ENCODE measurements around the gene ZEB2.

Gene ZEB2

DNA sequence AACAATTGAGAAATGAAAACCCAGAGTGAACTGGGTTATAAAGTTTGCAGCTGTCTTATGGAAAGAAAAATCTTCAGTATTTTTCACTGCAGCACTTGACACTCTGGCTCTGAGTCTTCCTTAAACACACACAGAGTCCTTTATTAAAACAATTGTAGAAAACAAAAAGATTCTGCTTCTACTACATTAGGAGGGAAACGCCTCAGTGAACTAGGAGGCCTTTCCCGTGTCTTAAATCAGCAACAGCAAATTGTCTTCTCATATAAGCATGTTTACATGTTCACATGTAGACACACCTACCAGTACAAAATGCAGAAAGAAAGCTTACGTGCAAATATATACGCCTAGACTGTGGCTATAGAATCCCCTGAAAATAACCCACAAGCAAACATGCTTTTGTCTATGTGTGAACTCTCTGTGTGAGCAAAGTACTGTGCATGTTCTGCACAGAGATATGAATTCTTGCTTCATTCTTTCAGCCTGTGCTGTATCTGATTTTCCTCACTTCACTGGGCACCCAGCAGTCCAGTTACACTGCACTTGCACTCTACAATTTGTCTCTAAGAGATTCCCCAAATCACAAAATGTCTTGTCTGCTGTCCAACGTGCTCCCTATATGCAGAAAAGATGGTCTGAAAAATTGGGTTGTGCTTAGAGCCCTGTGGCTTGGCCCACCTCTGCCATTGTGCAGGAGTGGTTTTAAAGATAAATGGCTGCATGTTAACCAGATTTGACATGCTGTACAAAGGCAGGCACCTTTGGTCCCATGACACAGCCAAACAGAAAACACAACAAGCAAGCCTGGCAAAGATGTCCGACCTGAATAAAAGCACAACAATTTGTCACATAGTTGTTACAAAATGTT is 24.5 kb downstream of the ZEB2 start:
- no peak for DNase-seq (ENCODE audit: low read depth)

DNA sequence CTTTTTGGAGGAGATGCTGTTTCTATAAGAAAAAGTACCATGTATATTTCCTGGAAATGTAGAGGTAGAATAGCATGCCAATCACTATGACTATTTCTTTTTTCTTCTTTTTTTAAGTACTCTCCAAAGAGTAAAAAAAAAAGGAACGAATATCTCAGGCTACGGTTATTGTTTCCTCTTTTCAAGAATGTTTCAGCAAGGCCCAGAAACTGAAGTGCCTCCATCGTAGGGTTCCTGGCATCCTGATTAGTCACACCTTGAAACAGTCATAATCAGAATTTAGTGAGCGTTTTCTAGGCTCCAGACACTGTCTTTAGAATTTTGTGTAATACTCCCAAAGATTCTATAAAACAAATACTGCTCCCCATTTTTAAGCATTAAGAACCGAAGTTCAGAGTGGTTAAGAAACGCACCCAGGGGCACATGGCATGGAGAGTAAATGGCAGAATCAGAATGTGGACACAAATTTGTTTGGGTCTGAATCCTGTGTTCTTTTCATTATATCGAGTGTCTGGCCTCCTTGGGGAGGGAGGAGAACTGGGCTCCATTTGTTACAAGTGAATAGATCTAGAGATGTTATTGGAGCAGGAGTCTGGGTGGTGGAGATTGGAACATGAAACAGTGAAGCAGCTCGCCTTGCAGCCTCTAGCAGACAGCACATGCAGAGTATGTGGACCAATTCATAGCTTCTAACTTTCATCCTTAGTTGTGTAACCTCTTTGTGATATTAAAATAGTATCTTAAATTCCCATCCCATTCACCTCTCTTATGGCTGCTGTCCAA is 26.7 kb downstream of the ZEB2 start:
- DNase-seq (ENCODE audit: low read depth): no peak

DNA sequence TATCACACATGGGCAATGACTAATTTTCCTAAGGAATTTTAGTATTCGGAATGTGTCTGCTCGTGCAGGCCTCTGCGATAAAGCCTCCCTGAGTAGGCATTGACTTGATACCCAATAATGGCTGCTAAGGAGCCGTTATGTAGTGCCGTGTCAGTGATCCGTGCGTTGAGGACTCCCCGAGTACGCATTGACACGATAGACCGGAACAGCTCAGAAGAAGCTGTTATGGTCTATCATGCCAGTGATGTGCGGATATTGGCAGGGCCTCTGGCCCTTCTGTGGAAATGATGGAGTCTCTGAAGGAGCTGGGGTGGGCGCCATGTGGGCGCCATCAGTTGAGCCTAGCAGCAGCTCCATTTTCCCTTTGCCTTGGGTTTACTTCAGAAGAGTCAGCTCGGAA is 29.1 kb downstream of the ZEB2 start:
- no peak for DNase-seq (ENCODE audit: low read depth)

DNA sequence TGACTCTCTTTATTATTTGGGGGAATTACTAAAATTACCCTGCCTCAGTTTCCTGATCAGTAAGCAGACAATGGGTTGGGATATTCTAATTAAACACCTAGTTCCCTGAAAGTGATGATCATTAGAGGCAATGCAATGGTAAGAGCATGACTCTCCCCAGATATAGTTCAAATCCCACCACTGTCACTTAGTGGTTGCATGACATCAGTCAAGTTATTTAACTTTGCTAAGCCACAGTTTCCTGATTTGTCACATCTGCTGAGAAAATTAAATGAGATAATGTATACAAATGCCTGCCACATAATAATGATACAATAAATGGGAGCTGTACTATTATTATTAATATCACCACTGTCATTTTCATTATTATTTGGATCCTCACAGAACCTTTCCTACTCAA is 29.9 kb downstream of the ZEB2 start:
- DNase-seq (ENCODE audit: low read depth): no peak

DNA sequence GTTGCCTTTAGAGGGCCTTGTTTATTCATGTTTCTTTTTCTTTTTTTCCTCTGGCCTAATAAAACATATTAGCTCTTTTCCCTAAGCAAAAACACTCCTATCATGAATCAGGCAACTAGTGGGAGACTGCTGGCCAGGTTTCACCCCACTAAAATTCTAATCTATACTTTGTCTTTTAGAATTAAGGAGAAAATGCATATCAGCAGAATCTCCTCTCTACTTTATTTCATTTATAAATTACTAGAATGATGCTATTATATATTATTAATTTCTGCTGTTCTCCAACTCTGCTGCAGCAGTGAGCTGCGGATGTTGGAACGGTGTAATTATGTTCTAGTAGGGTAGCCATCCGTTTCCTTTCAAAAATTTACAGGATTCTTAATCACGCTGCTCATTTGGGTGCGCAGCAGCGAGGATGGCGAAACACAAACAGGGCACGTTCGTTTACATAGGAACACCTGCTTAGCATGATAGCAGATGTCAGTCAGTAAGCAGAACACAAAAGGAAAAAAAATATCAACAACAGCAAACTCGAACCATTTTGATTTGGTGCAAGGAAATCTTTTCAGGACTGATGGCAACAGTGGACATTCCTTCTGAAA is 30.5 kb downstream of the ZEB2 start:
- DNase-seq (ENCODE audit: low read depth): no peak

DNA sequence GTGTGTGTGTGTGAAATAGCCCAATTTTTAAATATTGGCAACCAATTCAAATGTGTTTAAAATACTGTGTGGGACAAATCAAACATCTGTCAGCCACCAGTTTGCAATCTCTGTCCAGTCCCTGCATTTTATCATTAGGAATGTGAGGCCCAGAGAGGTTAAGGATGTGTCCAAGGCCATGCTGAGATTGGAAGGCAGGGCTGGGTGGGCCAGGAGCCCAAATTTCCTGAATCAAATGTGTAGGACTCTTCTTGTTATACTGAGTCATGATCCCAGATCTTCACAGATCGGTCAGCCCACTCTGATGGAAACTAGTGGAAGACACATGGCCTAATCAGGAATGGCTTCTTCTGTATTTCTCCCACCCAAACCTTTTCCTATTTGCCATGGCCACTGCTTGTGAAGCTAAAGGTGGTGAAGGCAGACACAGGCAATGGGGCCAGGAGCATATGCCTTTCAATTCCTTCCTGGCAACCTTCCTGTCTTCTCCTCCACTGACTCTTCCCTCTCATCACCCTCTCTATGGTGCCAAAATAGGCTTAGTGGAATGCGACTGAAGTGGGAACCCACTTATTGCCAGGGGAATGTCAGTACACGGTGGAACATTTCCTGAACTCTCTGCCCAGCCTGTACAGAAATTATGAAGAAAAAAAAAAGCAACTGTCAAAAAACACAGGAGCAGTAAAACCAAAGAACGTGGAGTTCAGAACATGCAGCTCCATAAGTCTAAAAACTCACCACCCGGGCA is 35.5 kb downstream of the ZEB2 start:
- no peak for DNase-seq (ENCODE audit: low read depth)

DNA sequence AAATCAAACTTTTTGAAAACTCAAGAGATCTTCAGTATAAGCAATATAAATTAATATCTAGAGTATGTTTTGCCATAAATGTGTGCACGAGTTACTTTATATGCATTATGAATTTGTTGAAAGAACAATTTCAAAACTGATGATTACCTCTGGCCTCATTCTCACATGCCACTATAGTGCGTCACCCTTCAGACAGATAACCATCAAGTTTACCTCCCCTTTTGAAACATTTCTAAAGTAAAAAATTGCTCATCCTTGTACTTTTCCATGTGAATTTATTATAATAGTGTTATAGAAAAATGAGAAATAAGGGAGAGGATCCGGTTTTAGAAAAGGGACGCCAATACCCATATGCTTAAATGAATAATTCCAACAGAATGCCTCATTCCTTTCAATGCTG is 38.3 kb downstream of the ZEB2 start:
- DNase-seq (ENCODE audit: low read depth): no peak

DNA sequence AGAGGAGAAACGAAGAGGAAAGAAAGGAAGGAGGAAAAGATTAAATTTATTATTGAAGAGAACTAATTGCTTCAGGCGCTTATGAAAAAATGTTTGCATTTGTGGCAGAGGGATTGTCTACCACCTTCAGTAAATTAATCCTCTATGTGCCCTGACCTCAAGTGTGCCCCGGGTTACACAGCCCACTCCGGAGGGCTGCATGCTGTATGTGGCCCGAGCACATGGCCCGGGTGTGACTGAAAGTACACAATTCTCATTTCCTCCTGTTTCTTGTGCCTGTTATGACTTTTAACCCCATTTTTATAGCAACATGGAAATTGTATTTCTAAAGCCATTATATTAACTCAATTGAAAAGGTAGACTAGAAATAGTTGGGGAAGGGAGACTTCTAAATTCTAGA is 38.8 kb downstream of the ZEB2 start:
- no peak for DNase-seq (ENCODE audit: low read depth)

DNA sequence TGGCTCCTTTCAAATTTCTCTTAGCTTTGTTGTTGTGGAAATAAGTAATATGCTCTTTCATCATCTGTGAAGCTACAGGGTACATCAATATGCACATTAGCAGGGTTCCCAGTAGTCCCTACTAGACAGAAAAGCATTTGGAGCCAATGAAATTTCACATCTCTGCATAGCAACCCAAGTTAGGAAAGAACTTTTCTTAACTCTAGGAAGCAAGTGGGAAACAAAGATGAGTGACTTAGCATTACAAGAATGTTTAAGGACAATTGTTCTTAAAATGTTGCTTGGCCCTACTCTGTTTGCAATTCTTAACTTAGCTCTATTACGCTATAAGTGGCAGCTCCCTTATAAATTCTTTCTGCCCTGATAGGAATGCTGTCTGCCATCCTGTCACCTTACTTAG is 39.6 kb downstream of the ZEB2 start:
- no peak for DNase-seq (ENCODE audit: low read depth)

DNA sequence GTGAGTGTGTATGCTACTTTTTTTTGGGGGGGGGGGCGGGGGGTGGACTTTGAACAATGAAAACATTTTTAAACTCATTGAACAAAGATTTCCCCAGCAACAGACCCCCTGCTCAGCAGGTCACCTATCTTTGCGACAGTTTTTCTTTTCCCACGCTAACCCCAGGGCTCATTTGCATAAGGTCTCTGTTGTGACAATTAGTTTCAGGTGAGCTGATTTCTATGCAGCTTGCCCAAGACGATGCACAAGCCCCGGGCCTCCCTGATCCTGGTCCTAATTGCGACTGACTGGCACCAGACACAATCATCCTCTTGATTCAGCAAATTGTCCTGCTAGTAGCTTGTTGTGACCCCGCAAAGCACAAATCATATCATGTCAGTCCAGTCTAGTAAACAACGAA is 40.3 kb downstream of the ZEB2 start:
- DNase-seq (ENCODE audit: low read depth): no peak

DNA sequence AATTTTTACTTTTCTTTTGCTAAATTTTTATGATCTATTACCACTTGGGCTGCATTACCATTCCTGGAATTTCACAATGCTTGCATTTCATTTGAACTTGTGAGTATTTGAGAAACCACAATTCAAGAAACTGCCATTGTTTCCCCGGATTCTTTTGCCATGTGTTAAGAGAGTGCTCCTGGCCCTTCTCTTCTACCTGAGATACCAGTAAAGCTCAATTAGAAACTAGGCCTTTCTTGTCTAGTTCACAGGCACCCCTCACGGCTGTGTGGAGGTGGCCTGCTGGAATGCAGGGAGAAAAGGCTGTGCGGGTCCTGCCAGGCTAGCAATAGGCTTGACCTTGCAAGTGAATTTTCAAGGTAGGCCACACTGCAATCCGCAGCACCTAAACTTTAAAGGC is 40.8 kb downstream of the ZEB2 start:
- no peak for DNase-seq (ENCODE audit: low read depth)

DNA sequence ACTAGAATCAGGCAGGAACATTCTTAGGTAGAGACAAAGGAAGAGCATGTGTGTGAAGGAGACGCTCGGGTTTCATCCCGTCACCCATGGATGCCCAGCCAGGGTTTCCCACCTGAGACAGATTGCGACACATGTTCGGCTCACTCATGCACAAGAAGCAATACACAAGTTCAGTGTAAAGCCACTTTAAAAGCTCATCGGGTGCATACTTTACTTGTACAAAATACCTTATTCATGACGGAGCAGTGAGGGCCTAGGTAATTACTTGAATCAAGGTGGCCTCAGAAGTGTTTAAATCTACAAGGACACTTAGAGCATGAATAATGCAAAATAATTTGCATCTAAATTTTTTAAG is 42.0 kb downstream of the ZEB2 start:
- no peak for DNase-seq (ENCODE audit: low read depth)

DNA sequence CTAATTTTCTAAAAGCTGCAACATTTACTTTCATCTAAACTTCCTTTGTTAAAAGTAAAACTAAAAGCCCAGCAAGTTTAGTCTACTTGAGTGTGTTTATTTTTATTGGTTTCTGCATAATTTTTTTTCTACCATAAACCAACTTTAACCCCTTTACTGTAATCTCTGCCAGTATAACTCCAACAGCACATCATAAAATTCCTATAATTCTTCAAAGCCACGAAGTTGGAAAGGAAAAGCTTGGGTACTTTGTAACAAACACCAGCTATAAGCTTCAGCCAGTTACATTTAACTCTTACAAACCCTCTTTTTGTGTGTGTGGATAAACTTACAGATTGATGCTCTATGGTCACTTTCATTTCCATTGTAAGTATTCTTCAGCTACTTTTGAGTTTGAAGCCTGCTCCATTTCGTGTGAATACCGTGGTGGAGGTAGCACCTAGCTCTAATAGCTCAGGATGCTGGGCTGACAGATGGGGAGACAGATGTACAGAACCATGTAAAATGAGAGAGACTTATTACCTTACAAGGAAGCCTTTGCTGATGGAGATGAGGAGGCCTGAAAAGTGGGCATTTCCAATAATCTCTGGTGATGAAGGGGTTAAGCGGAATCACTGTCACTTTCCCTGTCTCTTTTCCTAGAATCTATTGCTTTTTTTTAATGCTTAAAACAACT is 42.5 kb downstream of the ZEB2 start:
- DNase-seq (ENCODE audit: low read depth): no peak

DNA sequence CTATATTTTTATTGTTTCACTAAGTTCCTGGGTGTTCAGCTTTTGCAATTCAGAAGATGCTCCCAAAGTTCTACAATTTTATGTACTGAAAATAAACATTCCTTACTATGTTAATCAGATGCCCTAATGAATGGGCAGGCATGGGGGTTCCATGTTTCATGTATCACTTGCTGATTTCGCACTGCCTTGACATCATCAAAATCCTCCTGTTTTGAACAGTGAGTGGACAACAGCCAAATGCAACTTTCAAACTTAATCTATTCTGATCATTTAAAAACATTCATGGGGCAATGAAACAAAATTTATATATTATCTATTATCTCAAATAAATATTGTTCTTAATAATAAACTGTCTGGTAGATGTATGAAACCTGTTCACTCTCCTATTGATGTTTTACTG is 43.2 kb downstream of the ZEB2 start:
- DNase-seq (ENCODE audit: low read depth): no peak

DNA sequence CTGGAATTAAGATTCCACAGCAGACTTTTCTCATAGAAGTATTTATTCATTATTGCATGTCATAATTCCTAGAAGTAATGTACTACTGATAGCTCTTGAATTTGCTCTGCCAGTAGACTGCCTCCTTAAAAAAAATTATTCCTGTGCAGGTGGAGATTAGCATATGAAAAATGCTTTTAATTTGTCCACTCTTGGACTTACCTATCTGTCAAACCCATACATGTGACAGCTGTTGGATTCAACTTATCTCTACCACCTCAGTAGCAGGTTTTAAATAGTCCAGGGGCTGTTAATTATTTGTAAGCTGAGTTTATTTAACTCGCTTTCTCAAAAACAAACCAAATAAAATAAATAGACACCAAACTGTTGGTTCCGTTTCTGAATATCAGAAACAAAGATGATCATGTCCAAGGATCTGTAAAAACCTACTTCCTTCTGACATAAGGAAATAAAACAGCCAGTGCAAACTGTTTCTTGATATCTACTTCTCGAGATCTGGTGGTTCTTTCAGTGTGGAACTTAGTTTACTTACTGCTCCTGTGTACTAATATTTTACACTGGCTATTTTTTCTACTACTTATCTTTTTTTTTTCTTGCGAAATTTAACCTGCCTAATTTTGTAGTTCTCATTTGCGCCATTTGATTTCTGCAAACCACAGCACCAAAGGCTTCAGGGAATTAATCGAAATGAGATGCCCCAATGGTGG is 44.2 kb downstream of the ZEB2 start:
- DNase-seq (ENCODE audit: low read depth): no peak

DNA sequence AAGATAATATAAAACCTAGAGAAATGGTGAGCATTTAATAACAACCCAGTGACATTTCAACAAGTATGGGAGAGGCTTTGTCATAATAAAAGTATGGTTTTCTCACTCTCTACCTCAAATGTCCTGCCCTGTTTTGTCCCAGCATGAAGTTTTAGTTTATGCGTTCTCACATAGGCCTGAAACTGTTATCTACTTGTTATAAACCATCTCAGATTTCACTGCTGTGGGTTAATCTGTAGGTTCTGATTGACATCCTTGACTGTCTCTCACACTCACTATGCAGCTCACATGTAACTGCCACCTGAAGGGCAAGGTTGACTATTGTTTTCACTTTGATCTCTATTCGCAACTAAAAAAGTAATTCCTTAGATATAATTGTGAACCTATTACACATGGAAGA is 44.9 kb downstream of the ZEB2 start:
- DNase-seq (ENCODE audit: low read depth): no peak

DNA sequence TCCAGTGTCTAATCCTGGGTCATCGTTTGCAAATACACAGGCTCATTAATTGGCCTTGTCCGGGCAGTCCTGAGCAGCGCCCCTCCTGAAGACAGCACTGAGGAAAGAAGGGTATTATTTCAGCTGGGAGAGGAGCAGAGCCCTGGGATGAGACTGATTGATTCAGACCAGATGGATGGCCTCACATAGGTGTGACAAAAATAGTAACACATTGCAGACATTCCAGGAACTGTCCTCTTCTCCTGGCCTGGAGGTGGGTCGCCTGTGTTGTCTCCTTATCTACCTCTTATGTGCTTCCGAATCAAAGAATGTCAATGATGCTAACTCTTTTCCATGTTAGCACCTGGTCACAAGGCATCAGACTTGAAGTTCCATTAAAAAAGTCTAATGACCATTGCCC is 45.9 kb downstream of the ZEB2 start:
- DNase-seq (ENCODE audit: low read depth): no peak

DNA sequence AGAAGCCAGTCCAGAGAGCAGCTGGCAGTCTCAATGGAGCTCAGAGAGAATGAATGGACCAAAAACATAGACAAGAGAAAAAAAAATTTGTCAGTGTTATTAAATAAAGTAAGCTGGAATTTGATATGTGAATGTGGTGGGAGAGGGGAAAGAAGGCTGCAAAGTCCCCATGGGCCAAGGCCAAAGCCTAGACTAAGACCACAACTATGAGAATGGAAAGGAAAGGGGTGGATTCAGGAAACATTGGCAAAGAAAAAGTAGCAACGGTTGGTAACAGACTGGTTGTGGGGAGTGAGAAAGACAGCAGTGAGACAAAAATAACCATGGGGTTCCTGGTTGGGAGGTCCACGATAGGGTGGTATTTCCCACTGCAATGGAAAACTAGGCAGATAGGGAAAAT is 47.0 kb downstream of the ZEB2 start:
- DNase-seq (ENCODE audit: low read depth): no peak

DNA sequence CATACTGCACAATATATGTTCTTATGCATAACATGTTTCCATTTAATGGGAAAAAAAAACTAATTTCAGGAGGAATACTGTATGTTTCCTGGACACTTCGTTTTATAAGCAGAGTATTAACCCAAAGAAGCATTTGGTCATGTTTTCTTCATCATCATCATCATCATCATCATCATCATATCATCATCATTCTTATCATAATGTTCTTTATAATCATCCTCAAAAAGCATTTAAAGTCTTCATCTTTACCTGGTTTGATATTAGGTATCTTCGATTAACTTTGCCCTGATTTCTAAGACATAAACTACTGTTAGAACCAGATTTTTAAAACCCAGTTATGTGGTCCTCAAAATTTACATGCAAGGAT is 47.9 kb downstream of the ZEB2 start:
- DNase-seq (ENCODE audit: low read depth): no peak

DNA sequence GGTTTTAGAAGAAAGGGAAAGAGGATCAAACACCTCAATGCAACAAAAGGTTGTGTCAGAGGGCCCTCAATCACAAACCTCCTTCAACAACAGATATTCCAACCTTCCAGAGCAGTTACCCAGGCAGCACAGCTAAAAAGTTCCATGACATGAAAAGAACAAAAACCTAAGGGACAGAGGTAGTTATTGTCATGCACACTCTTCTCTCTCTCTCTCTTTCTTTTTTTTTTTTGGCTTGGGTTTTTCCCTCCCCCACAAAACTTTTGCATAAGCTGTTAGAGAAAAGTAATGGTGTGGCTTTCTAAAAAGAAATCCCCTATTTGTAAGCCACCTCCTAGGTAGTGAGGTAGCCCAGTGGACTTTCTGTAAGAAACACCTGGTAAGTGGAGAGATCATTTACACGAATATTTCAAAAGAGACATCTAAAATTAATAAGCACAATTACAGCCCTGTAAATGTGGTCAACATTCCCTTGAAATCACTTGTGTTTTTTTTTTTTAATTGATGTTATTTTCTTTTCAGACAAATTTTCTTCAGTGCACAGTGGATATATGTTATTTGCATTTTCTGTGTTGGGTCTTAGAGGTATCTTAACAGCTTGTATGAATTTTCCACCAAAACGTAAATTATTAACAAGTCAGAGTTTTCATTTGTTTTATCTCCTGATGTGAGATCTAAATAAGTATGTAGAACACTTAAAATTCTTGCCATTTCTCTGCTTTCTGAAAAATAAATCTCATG is 48.4 kb downstream of the ZEB2 start:
- no peak for DNase-seq (ENCODE audit: low read depth)

DNA sequence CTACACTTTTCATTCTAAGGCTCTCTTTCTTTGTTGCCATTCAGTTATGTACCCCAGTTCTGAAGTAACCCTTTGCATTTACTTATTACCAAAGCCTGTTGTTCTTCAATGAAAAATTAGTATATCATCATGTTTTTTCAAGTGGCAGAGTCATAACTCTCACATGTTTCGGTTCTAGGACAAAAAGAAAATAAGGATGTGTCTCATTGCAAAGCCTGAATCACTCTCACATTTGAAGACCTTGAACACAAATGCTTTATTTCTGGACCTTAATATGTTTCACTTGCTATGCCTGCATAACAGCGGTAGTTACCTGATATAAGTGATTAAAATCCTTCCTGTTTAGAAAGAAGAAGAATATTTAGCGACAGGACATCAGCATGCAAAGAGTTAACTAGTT is 49.1 kb downstream of the ZEB2 start:
- no peak for DNase-seq (ENCODE audit: low read depth)
